Measurements from ENCODE around the gene DDX4.

- TF ChIP-seq CREB5 (CRISPR knock-in tag; IDR thresholded peaks at IDR 0.05; ENCODE audit: low read depth) (no peak), ARNTL (CRISPR knock-in tag; IDR thresholded peaks at IDR 0.05; ENCODE audit: borderline replicate concordance, low read depth) (no peak), PATZ1 (CRISPR knock-in tag; IDR thresholded peaks at IDR 0.05; ENCODE audit: borderline replicate concordance) (no peak), ZFP3 (CRISPR knock-in tag; IDR thresholded peaks at IDR 0.05) (no peak), ZNF70 (CRISPR knock-in tag; IDR thresholded peaks at IDR 0.05) (no peak), OSR1 (CRISPR knock-in tag; IDR thresholded peaks at IDR 0.05) (no peak), TOX (CRISPR knock-in tag; IDR thresholded peaks at IDR 0.05; ENCODE audit: borderline replicate concordance) (no peak), ZNF8 (CRISPR knock-in tag; IDR thresholded peaks at IDR 0.05) (no peak), ZFP30 (CRISPR knock-in tag; IDR thresholded peaks at IDR 0.05) (no peak)
- TF ChIP-seq, protein P1, sequence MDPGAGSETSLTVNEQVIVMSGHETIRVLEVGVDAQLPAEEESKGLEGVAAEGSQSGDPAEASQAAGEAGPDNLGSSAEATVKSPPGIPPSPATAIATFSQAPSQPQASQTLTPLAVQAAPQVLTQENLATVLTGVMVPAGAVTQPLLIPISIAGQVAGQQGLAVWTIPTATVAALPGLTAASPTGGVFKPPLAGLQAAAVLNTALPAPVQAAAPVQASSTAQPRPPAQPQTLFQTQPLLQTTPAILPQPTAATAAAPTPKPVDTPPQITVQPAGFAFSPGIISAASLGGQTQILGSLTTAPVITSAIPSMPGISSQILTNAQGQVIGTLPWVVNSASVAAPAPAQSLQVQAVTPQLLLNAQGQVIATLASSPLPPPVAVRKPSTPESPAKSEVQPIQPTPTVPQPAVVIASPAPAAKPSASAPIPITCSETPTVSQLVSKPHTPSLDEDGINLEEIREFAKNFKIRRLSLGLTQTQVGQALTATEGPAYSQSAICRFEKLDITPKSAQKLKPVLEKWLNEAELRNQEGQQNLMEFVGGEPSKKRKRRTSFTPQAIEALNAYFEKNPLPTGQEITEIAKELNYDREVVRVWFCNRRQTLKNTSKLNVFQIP (CRISPR knock-in tag; IDR thresholded peaks at IDR 0.05; ENCODE audit: borderline replicate concordance, low read depth) = no peak
- TF ChIP-seq, protein P2, sequence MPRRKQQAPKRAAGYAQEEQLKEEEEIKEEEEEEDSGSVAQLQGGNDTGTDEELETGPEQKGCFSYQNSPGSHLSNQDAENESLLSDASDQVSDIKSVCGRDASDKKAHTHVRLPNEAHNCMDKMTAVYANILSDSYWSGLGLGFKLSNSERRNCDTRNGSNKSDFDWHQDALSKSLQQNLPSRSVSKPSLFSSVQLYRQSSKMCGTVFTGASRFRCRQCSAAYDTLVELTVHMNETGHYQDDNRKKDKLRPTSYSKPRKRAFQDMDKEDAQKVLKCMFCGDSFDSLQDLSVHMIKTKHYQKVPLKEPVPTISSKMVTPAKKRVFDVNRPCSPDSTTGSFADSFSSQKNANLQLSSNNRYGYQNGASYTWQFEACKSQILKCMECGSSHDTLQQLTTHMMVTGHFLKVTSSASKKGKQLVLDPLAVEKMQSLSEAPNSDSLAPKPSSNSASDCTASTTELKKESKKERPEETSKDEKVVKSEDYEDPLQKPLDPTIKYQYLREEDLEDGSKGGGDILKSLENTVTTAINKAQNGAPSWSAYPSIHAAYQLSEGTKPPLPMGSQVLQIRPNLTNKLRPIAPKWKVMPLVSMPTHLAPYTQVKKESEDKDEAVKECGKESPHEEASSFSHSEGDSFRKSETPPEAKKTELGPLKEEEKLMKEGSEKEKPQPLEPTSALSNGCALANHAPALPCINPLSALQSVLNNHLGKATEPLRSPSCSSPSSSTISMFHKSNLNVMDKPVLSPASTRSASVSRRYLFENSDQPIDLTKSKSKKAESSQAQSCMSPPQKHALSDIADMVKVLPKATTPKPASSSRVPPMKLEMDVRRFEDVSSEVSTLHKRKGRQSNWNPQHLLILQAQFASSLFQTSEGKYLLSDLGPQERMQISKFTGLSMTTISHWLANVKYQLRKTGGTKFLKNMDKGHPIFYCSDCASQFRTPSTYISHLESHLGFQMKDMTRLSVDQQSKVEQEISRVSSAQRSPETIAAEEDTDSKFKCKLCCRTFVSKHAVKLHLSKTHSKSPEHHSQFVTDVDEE (CRISPR knock-in tag; IDR thresholded peaks at IDR 0.05) = no peak
Observed at GRCh38 chr5:55724281-55724680, 13.6 kb upstream of the DDX4 start.
